Activated naive CD4-positive, alpha-beta T cell treated with anti-CD3 and anti-CD28 coated beads for 36 hours (primary cell): ENCODE results near the gene FDX1. TPM values are rescaled to one million over a fixed set of nuclear protein-coding genes. Genes with fewer than 3 reads are reported as not detected.
A peak's percentile ranks its signal among the peaks of the same experiment; 100 is the strongest.
"Not testable (repeated sequence)": the region's sequence is repeated elsewhere in the genome, so short reads cannot be mapped to it uniquely, and the experiment has no call there.

Source experiments
- CTCF ChIA-PET: fragments of 350-600 bp; sonication (Branson Sonifier 250); formaldehyde crosslinking; loops from one replicate; lab custom pipeline; 2021; ENCODE audit warnings: antibody characterized with exemption; lab: Charles Lee
- DNase-seq: peaks from one replicate; pipeline ENCODE4 v3.0.0-alpha.2; 2020
- H3K27ac Mint-ChIP-seq: one replicate; pipeline ENCODE4 v1.8.0; 2021; ENCODE audit warnings: mild to moderate bottlenecking, mixed read lengths
- H3K27me3 Mint-ChIP-seq: one replicate; pipeline ENCODE4 v1.8.0; 2021; ENCODE audit warnings: low read depth, mixed read lengths
- H3K36me3 Mint-ChIP-seq: one replicate; pipeline ENCODE4 v1.8.0; 2021; ENCODE audit warnings: low read depth, mixed read lengths
- H3K4me1 Mint-ChIP-seq: one replicate; pipeline ENCODE4 v1.8.0; 2021; ENCODE audit warnings: low read depth, mixed read lengths
- H3K4me3 Mint-ChIP-seq: one replicate; pipeline ENCODE4 v1.8.0; 2021; ENCODE audit warnings: mild to moderate bottlenecking, moderate library complexity, mixed read lengths
- H3K9me3 Mint-ChIP-seq: one replicate; pipeline ENCODE4 v1.8.0; 2021; ENCODE audit warnings: mixed read lengths
- intact Hi-C: fragments of 100-400 bp; cut with micrococcal nuclease; formaldehyde crosslinking; loops from one replicate; pipeline ENCODE4 v1.15.1; 2023
- total RNA-seq, 2 experiments: library from RNA; stranded (reverse); gene quantifications; one replicate each; pipeline ENCODE4 v1.2.3, GENCODE V29; 2021

Gene FDX1
- total RNA-seq, result 10 to 100 TPM; 12.3 to 13.4 TPM

- peak within 1 kb of the TSS; percentile 93 for H3K27ac Mint-ChIP-seq
- peaks cover 40% of the 10 kb centered on the region for H3K4me1 Mint-ChIP-seq
- DNase-seq, result peak; percentile 86
- intact Hi-C loops, result loop anchor here (1.0 to 5.0 kb wide), 3 partner anchors 80 to 948 kb away; partner anchors contain the start of genes POU2AF1 and ZC3H12C
- no peaks in the 10 kb centered on the region for H3K36me3 Mint-ChIP-seq
- no peaks in the 10 kb centered on the region for H3K9me3 Mint-ChIP-seq
- CTCF ChIA-PET, result interaction anchor here (1.8 to 2.8 kb wide), 4 partner anchors 16 to 228 kb away, joined by 3 to 16 read pairs (median 7); no protein-coding TSS in a partner anchor
- H3K4me3 Mint-ChIP-seq, result peak within 1 kb of the TSS; percentile 98
- H3K27me3 Mint-ChIP-seq, result no peaks in the 10 kb centered on the region
Measured at GRCh38 chr11:110429731-110430266, at the start of gene FDX1. TSS of gene FDX1 (plus strand) at chr11:110429948. CDS start at chr11:110430121, 173 bp downstream.

DNA sequence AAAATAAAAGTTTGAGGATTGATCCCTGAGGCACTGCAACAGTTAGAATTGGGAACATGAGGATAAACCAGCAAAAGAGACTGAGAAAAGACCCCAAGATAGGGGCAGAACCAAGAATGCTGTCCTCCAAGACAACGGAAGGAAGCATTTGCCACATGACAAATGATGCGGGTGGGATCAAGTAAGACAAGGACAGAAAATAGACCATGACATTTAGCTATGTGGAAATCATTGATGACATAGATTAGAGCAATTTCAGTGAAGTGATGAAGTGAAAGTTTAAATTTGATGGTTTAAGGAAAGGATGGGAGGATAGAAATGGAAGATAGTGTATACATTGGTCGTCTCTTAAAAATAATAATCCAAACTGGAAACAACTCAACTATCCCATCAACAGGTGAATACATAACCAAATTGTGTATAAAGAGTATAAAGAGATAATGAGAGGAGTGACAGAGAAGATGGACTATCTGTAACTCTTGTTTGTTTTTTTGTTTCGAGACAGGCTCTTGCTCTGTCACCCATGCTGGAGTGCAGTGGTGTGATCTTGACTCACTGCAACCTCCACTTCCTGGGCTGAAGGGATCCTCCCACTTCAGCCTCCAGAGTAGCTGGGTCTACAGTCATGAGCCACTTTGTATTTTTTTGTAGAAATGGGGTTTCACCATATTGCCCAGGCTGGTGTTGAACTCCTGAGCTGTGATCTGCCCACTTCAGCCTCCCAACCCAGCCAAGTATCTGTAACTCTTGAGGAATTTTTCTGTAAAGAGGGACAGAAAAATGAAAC is 48.7 kb upstream of the FDX1 start:
- CTCF ChIA-PET, result interaction anchor here (0.7 to 1.3 kb wide), 3 partner anchors 54 to 179 kb away, joined by 3 read pairs; no protein-coding TSS in a partner anchor
- Mint-ChIP-seq H3K9me3 (peaks cover 2% of the 10 kb centered on the region), H3K27ac (no peak overlapping the region), H3K36me3 (no peaks in the 10 kb centered on the region), H3K27me3 (peaks cover 3% of the 10 kb centered on the region), H3K4me3 (no peak overlapping the region), H3K4me1 (peaks cover 6% of the 10 kb centered on the region)
- DNase-seq, result peak; percentile 33
- intact Hi-C loops, result no loop called here

GRCh38 chr11:110388231-110388630 is 41.5 kb upstream of the FDX1 start:
- CTCF ChIA-PET, H3K27ac Mint-ChIP-seq, H3K27me3 Mint-ChIP-seq, H3K4me3 Mint-ChIP-seq, H3K4me1 Mint-ChIP-seq, intact Hi-C loops, H3K36me3 Mint-ChIP-seq, DNase-seq, H3K9me3 Mint-ChIP-seq: not testable (repeated sequence)

GRCh38 chr11:110389965-110390364 is 39.8 kb upstream of the FDX1 start:
- intact Hi-C loops, result no loop called here
- CTCF ChIA-PET, result no interaction called here
- Mint-ChIP-seq H3K9me3 (no peaks in the 10 kb centered on the region), H3K27me3 (peaks cover 7% of the 10 kb centered on the region), H3K27ac (no peak overlapping the region), H3K4me1 (no peaks in the 10 kb centered on the region), H3K36me3 (no peaks in the 10 kb centered on the region), H3K4me3 (no peak overlapping the region)
- no peak for DNase-seq

DNA sequence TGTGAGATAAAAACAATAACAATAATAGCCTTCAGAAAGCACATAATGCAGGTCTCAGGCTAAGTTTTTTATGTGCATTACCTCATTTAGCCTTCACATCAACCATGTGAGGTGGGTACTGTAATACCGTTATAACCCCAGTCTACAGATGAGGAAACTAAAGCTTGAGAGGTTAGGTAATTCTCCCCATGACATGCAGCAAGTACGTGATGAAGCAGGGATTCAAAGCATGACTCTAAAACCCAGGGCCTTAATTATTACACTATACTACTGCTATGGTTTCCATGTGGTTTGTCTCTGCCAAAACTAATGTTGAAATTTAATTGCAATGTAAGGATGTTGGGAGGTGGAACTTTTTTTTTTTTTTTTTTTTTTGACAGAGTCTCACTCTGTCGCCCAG is 37.7 kb upstream of the FDX1 start:
- H3K4me3 Mint-ChIP-seq, result no peak overlapping the region
- DNase-seq, result no peak
- CTCF ChIA-PET, result no interaction called here
- no peaks in the 10 kb centered on the region for H3K36me3 Mint-ChIP-seq
- H3K27ac Mint-ChIP-seq, result no peak overlapping the region
- peaks cover 2% of the 10 kb centered on the region for H3K9me3 Mint-ChIP-seq
- peaks cover 7% of the 10 kb centered on the region for H3K27me3 Mint-ChIP-seq
- no peaks in the 10 kb centered on the region for H3K4me1 Mint-ChIP-seq
- intact Hi-C loops, result no loop called here

DNA sequence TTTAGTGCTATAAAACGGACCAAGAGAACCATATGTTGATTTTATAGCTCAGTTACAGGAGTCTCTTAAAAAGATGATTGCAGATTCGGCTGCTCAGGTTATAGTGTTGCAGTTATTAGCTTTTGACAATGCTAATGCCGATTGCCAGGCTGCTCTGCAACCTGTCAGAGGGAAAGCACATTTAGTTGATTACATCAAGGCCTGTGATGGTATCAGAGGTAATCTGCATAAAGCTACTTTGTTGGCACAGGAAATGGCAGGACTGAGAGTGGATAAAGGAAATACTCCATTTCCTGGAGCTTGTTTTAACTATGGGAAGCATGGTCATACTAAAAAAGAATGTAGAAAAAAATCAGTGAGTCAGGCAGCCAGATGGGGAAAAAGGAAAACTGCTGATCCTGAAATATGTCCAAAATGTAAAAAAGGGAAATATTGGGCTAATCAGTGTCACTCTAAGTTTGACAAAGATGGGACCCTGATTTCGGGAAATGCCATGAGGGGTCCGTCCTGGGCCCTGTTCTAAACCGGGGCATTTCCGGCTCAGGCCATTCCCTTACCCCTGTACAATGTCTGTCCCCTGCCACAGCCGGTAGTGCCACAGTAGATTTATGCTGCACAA is 32.0 kb upstream of the FDX1 start:
- H3K36me3 Mint-ChIP-seq, H3K4me3 Mint-ChIP-seq, H3K4me1 Mint-ChIP-seq, H3K27ac Mint-ChIP-seq, CTCF ChIA-PET, DNase-seq, intact Hi-C loops, H3K9me3 Mint-ChIP-seq, H3K27me3 Mint-ChIP-seq: not testable (repeated sequence)

- H3K4me1 Mint-ChIP-seq, H3K27me3 Mint-ChIP-seq, intact Hi-C loops, H3K4me3 Mint-ChIP-seq, H3K9me3 Mint-ChIP-seq, H3K27ac Mint-ChIP-seq, DNase-seq, CTCF ChIA-PET, H3K36me3 Mint-ChIP-seq: not testable (repeated sequence)
Measured at GRCh38 chr11:110403585-110403984, 26.2 kb upstream of the FDX1 start.

GRCh38 chr11:110405636-110406035 is 24.1 kb upstream of the FDX1 start:
- H3K9me3 Mint-ChIP-seq, CTCF ChIA-PET, intact Hi-C loops, H3K27me3 Mint-ChIP-seq, H3K27ac Mint-ChIP-seq, H3K36me3 Mint-ChIP-seq, DNase-seq, H3K4me3 Mint-ChIP-seq, H3K4me1 Mint-ChIP-seq: not testable (repeated sequence)

DNA sequence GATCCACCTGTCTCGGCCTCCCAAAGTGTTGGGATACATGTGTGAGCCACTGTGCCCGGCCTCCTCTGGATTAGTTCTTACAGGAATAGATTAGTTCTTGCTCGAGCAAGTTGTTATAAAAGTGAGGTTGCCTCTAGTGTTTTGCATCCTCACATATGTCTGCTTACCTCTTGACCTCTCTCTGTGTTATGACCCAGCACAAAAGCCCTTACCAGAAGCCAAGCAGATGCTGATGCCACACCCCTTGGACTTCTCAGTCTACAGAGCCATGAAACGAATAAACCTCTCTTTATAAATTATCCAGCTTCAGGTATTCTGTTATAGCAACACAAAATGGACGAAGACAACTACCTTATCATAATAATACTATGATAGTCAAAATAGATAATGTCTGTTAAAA is 22.4 kb upstream of the FDX1 start:
- H3K9me3 Mint-ChIP-seq, result no peaks in the 10 kb centered on the region
- CTCF ChIA-PET, result no interaction called here
- H3K27ac Mint-ChIP-seq, result no peak overlapping the region
- no peaks in the 10 kb centered on the region for H3K36me3 Mint-ChIP-seq
- intact Hi-C loops, result no loop called here
- H3K27me3 Mint-ChIP-seq, result peaks cover 2% of the 10 kb centered on the region
- no peak for DNase-seq
- no peaks in the 10 kb centered on the region for H3K4me1 Mint-ChIP-seq
- H3K4me3 Mint-ChIP-seq, result no peak overlapping the region

- CTCF ChIA-PET, result no interaction called here
- Mint-ChIP-seq H3K27ac (no peak overlapping the region), H3K27me3 (peaks cover 2% of the 10 kb centered on the region), H3K36me3 (no peaks in the 10 kb centered on the region), H3K4me3 (no peak overlapping the region), H3K9me3 (no peaks in the 10 kb centered on the region), H3K4me1 (no peaks in the 10 kb centered on the region)
- DNase-seq, result no peak
- intact Hi-C loops, result no loop called here
Measured at GRCh38 chr11:110409174-110409573, 20.6 kb upstream of the FDX1 start.

GRCh38 chr11:110410651-110411050 is 19.1 kb upstream of the FDX1 start:
- H3K4me3 Mint-ChIP-seq, result no peak overlapping the region
- intact Hi-C loops, result no loop called here

DNA sequence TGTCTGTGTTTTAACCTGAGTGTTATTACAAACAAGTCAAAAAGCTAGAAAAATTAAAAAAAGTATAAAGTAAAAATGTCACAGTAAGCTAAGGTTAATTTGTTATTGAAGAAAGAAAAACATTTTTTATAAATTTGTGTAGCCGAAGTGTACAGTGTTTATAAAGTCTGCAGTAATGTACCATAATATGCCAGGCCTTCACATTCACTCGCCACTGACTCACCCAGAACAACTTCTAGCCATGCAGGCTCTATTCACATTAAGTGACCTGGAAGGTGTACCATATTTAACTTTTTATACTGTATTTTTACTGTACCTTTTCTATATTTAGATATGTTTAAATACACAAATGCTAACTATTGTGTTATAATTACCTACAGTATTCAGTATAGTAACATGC is 14.7 kb upstream of the FDX1 start:
- no peaks in the 10 kb centered on the region for H3K4me1 Mint-ChIP-seq
- DNase-seq, result no peak
- no peak overlapping the region for H3K4me3 Mint-ChIP-seq
- no peaks in the 10 kb centered on the region for H3K27me3 Mint-ChIP-seq
- no peaks in the 10 kb centered on the region for H3K9me3 Mint-ChIP-seq
- intact Hi-C loops, result no loop called here
- no peaks in the 10 kb centered on the region for H3K36me3 Mint-ChIP-seq
- CTCF ChIA-PET, result interaction anchor here (1.1 to 2.5 kb wide), 2 partner anchors 11 to 214 kb away, joined by 3 to 9 read pairs; no protein-coding TSS in a partner anchor
- no peak overlapping the region for H3K27ac Mint-ChIP-seq

More at GRCh38 chr11:110410651-110411050, 19.1 kb upstream of the FDX1 start:
- no peaks in the 10 kb centered on the region for H3K9me3 Mint-ChIP-seq
- H3K27me3 Mint-ChIP-seq, result peaks cover 2% of the 10 kb centered on the region
- CTCF ChIA-PET, result interaction anchor here (1.2 kb wide), 1 partner anchor 210 kb away, joined by 3 read pairs; no protein-coding TSS in a partner anchor
- H3K36me3 Mint-ChIP-seq, result no peaks in the 10 kb centered on the region
- H3K27ac Mint-ChIP-seq, result no peak overlapping the region
- H3K4me1 Mint-ChIP-seq, result no peaks in the 10 kb centered on the region
- no peak for DNase-seq
